HEK293T (cell line): Measurements from ENCODE around the gene ADIPOQ.
"Not testable (repeated sequence)": the region's sequence is repeated elsewhere in the genome, so short reads cannot be mapped to it uniquely, and the experiment has no call there.

ENCODE experiments used
- CTCF ChIA-PET: fragments of 350-600 bp; formaldehyde crosslinking; extraction: SDS; loops from one replicate; lab custom pipeline; 2021; ENCODE audit warnings: antibody characterized with exemption, inconsistent platforms; lab: Yijun Ruan, JAX
- POLR2A ChIA-PET: fragments of 350-600 bp; formaldehyde crosslinking; extraction: SDS; loops from one replicate; lab custom pipeline; 2020; ENCODE audit warnings: antibody characterized with exemption, inconsistent platforms; lab: Yijun Ruan, JAX
- DNase-seq: peaks from one replicate; pipeline ENCODE4 v3.0.0; 2012; ENCODE audit warnings: mixed read lengths; ENCODE audit errors: extremely low spot score
- ARNT ChIP-seq: fragments of 450-650 bp; IDR thresholded peaks from 2 replicates; pipeline ENCODE4 v1.6.1; 2017; ENCODE audit warnings: mild to moderate bottlenecking
- BHLHE40 ChIP-seq: fragments of 450-650 bp; IDR thresholded peaks from 2 replicates; pipeline ENCODE4 v1.6.1; 2016; ENCODE audit warnings: mild to moderate bottlenecking, moderate library complexity, borderline replicate concordance
- CTBP1 ChIP-seq: fragments of 450-650 bp; IDR thresholded peaks from 2 replicates; pipeline ENCODE4 v1.6.1; 2016; ENCODE audit warnings: borderline replicate concordance
- ELF4 ChIP-seq: fragments of 450-650 bp; IDR thresholded peaks from 2 replicates; pipeline ENCODE4 v1.6.1; 2017; ENCODE audit warnings: antibody characterized with exemption
- FOXA1 ChIP-seq: fragments of 450-650 bp; IDR thresholded peaks from 2 replicates; pipeline ENCODE4 v1.6.1; 2016; ENCODE audit warnings: mild to moderate bottlenecking
- FOXK2 ChIP-seq: fragments of 450-650 bp; IDR thresholded peaks from 2 replicates; pipeline ENCODE4 v1.6.1; 2016; ENCODE audit warnings: mild to moderate bottlenecking
- FOXM1 ChIP-seq: fragments of 450-650 bp; IDR thresholded peaks from 2 replicates; pipeline ENCODE4 v1.6.1; 2017; ENCODE audit warnings: mild to moderate bottlenecking, borderline replicate concordance
- HDGF ChIP-seq: fragments of 450-650 bp; IDR thresholded peaks from 2 replicates; pipeline ENCODE4 v1.6.1; 2017; ENCODE audit warnings: antibody characterized with exemption, borderline replicate concordance
- L3MBTL2 ChIP-seq: fragments of 450-650 bp; conservative IDR thresholded peaks from 2 replicates; pipeline ENCODE4 v1.6.1; 2016; ENCODE audit warnings: mild to moderate bottlenecking
- LEF1 ChIP-seq: fragments of 450-650 bp; IDR thresholded peaks from 2 replicates; pipeline ENCODE4 v1.6.1; 2017; ENCODE audit warnings: mild to moderate bottlenecking, borderline replicate concordance
- NFRKB ChIP-seq: fragments of 450-650 bp; IDR thresholded peaks from 2 replicates; pipeline ENCODE4 v1.6.1; 2016; ENCODE audit warnings: mild to moderate bottlenecking, moderate library complexity
- PKNOX1 ChIP-seq: fragments of 450-650 bp; IDR thresholded peaks from 2 replicates; pipeline ENCODE4 v1.6.1; 2016
- SP1 ChIP-seq: fragments of 450-650 bp; IDR thresholded peaks from 2 replicates; pipeline ENCODE4 v1.6.1; 2017
- SUZ12 ChIP-seq: fragments of 450-650 bp; IDR thresholded peaks from 2 replicates; pipeline ENCODE4 v1.6.1; 2016; ENCODE audit warnings: mild to moderate bottlenecking
- TARDBP ChIP-seq: fragments of 450-650 bp; IDR thresholded peaks from 2 replicates; pipeline ENCODE4 v1.6.1; 2016
- ZNF384 ChIP-seq: fragments of 450-650 bp; IDR thresholded peaks from 2 replicates; pipeline ENCODE4 v1.6.1; 2016

Gene ADIPOQ

DNA sequence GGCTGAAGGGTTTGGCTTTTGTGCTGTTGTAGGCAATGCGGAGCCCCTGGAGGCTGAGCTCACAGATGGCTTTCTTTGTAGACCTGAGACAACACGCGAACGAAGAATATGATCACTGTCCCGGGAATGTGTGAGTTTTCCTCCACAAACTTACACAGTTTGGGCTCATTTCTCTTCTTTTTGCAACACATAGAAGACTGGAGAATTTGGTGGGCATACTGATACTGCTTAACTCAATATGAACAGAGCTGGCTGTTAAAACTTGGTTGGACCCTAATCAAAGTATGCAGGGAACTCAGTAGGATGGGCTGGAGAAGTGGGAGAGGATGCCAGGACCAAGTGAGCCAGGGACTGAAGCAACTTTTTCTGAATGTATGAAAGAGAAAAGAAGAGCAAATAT lies 24.0 kb upstream of the ADIPOQ start:
- CTCF ChIA-PET, result interaction anchor here (0.6 to 1.0 kb wide), 2 partner anchors 201 to 1111 kb away, joined by 3 to 4 read pairs; no protein-coding TSS in a partner anchor
- POLR2A ChIA-PET, result interaction anchor here (1.1 kb wide), 1 partner anchor 12 kb away, joined by 3 read pairs; no protein-coding TSS in a partner anchor
- no peak for DNase-seq
- TF ChIP-seq ELF4 (no peak), NFRKB (no peak), SUZ12 (no peak), CTBP1 (no peak), FOXM1 (no peak), BHLHE40 (no peak), ARNT (no peak), HDGF (no peak), PKNOX1 (no peak), TARDBP (no peak), L3MBTL2 (no peak), FOXA1 (no peak), FOXK2 (no peak), SP1 (no peak), ZNF384 (no peak), LEF1 (no peak)

DNA sequence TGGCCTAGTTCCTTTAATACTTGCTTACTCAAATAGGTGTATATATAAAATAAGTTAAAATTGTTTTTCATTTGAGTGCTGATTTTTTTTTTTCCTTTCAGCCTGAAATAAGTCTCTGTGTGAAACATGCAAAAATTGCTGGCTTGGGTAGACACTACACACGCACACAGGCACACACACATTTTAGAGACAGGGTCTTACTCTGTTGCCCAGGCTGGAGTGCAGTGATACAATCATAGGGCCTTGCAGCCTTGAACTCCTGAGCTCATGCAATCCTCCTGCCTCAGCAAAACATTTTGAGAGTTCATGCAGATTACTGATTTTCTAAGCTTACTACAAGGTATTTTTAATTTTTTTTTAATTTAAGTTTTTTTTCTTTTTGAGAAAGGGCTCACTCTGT lies 23.6 kb upstream of the ADIPOQ start:
- POLR2A ChIA-PET, result interaction anchor here (1.1 kb wide), 1 partner anchor 12 kb away, joined by 3 read pairs; no protein-coding TSS in a partner anchor
- CTCF ChIA-PET, result no interaction called here
- TF ChIP-seq ELF4 (no peak), CTBP1 (no peak), ZNF384 (no peak), SUZ12 (no peak), ARNT (no peak), SP1 (no peak), NFRKB (no peak), FOXA1 (no peak), PKNOX1 (no peak), FOXK2 (no peak)
- DNase-seq, result no peak

- ChIA-PET POLR2A (no interaction called here), CTCF (interaction anchor here (0.5 to 1.7 kb wide), 8 partner anchors 16 to 358 kb away, joined by 3 to 14 read pairs (median 4); no protein-coding TSS in a partner anchor)
- TF ChIP-seq L3MBTL2, result no peak
- TF ChIP-seq FOXA1, result no peak
- TF ChIP-seq FOXM1, result no peak
- TF ChIP-seq HDGF, result no peak
- no peak for TF ChIP-seq PKNOX1
- no peak for TF ChIP-seq ZNF384
- DNase-seq, result no peak
These were observed 20.8 kb upstream of the ADIPOQ start for GRCh38 chr3:186821429-186822387.

- DNase-seq, POLR2A ChIA-PET: not testable (repeated sequence)
- CTCF ChIA-PET, result interaction anchor here (0.5 to 1.7 kb wide), 3 partner anchors 17 to 359 kb away, joined by 3 to 14 read pairs (median 3); no protein-coding TSS in a partner anchor
These were observed 20.1 kb upstream of the ADIPOQ start for GRCh38 chr3:186822388-186822759.

GRCh38 chr3:186823386-186823785 lies 19.1 kb upstream of the ADIPOQ start:
- DNase-seq, result no peak
- ChIA-PET POLR2A (no interaction called here), CTCF (no interaction called here)
- TF ChIP-seq FOXA1 (no peak), PKNOX1 (no peak), SP1 (no peak)

DNA sequence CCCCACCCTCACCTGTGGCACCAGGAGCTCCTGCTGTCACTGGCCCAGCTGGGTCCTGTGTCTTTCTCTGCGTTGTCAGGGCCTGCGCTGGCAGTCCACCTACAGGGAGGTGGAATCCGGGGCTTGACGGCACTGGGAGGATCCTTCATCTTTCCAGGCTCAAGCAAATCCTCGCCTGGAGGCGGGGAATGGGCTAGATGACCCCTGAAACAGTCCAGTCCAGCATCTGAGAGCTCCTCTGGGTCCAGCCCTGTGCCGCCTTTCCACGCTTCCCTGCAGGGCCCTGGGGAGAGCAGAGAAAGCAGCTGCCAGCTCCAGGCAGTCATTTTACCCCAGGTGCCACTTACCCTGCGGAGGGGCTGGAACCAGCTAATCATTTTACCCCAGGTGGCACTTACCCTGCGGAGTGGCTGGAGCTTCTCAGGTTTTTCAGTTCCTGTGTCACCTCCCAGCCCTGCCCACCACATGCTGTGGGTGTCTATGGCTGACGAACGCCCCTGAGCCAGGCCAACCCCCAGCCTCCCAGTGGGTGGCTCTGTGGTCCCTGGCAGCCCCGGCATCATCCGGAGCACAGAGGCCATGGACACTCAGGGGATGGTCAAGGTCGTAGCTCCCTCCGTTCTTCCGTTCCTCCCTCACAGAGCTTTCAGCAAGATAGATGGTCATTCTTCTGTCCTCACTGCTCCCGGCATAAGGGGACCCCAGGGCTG lies 17.9 kb upstream of the ADIPOQ start:
- ChIA-PET CTCF (no interaction called here), POLR2A (interaction anchor here (1.5 to 2.7 kb wide), 2 partner anchors 12 to 18 kb away, joined by 5 to 9 read pairs; partner anchors contain the start of gene RFC4)
- no peak for TF ChIP-seq ELF4

More for the DNA sequence above, 17.9 kb upstream of the ADIPOQ start:
- no peak for DNase-seq
